GM23248 (cell line): ENCODE measurements around the gene RALA. TPM values are rescaled to one million over a fixed set of nuclear protein-coding genes. Genes with fewer than 3 reads are reported as not detected.
A peak's percentile ranks its signal among the peaks of the same experiment; 100 is the strongest.

Source experiments
- DNase-seq: peaks from one replicate; pipeline ENCODE4 v3.0.0-alpha.2; 2015
- H2AFZ ChIP-seq: fragments of 200-600 bp; sonication (generic); 2 replicates; pipeline ENCODE4 v1.6.1; 2016; ENCODE audit warnings: antibody characterized with exemption
- H3F3A ChIP-seq: fragments of 200-600 bp; sonication (generic); 2 replicates; pipeline ENCODE4 v1.6.1; 2016; ENCODE audit warnings: mild to moderate bottlenecking, antibody characterized with exemption, mixed run types; ENCODE audit not compliant: insufficient read depth
- H3K27ac ChIP-seq: fragments of 200-600 bp; sonication (generic); 2 replicates; pipeline ENCODE4 v1.5.1; 2016; ENCODE audit warnings: mild to moderate bottlenecking
- H3K27me3 ChIP-seq: fragments of 200-600 bp; sonication (generic); replicated peaks from 2 replicates; pipeline ENCODE4 v1.6.1; 2016; ENCODE audit warnings: mild to moderate bottlenecking; ENCODE audit not compliant: insufficient read depth
- H3K36me3 ChIP-seq: fragments of 200-600 bp; sonication (generic); 2 replicates; pipeline ENCODE4 v1.6.1; 2016; ENCODE audit warnings: low read depth, mild to moderate bottlenecking
- H3K4me1 ChIP-seq: fragments of 200-600 bp; sonication (generic); 2 replicates; pipeline ENCODE4 v1.6.1; 2016; ENCODE audit warnings: mild to moderate bottlenecking; ENCODE audit not compliant: insufficient read depth
- H3K4me2 ChIP-seq: fragments of 200-600 bp; sonication (generic); one replicate; pipeline ENCODE4 v1.6.1; 2016; ENCODE audit warnings: mild to moderate bottlenecking; ENCODE audit not compliant: unreplicated experiment
- H3K4me3 ChIP-seq: fragments of 200-600 bp; sonication (generic); 2 replicates; pipeline ENCODE4 v1.5.1; 2016; ENCODE audit warnings: mild to moderate bottlenecking
- H3K79me2 ChIP-seq: fragments of 200-600 bp; sonication (generic); 2 replicates; pipeline ENCODE4 v1.6.1; 2016; ENCODE audit warnings: mild to moderate bottlenecking; ENCODE audit not compliant: insufficient read depth
- H3K9ac ChIP-seq: fragments of 200-600 bp; sonication (generic); 2 replicates; pipeline ENCODE4 v1.6.1; 2016; ENCODE audit warnings: mild to moderate bottlenecking
- H3K9me2 ChIP-seq: fragments of 200-600 bp; sonication (generic); 2 replicates; pipeline ENCODE4 v1.6.1; 2016; ENCODE audit warnings: mixed run types, mild to moderate bottlenecking, moderate library complexity; ENCODE audit not compliant: insufficient read depth
- H3K9me3 ChIP-seq: fragments of 200-600 bp; sonication (generic); one replicate; pipeline ENCODE4 v1.6.1; 2017; ENCODE audit warnings: low read depth
- H4K20me1 ChIP-seq: fragments of 200-600 bp; sonication (generic); 2 replicates; pipeline ENCODE4 v1.6.0; 2016; ENCODE audit not compliant: insufficient read depth
- EZH2 ChIP-seq: fragments of 200-600 bp; sonication (generic); IDR thresholded peaks from 2 replicates; pipeline ENCODE4 v1.6.1; 2018; ENCODE audit warnings: antibody characterized with exemption, mild to moderate bottlenecking; ENCODE audit not compliant: insufficient read depth, poor library complexity, severe bottlenecking
- EZH2phosphoT487 ChIP-seq: fragments of 200-600 bp; sonication (generic); IDR thresholded peaks from 2 replicates; pipeline ENCODE4 v1.6.1; 2018; ENCODE audit warnings: antibody characterized with exemption, moderate library complexity, mild to moderate bottlenecking, low read depth; ENCODE audit not compliant: insufficient read depth
- WGBS, 2 experiments: methylation state at CpG; one replicate each; pipeline ENCODE4 v1.1.6; 2015 to 2017; ENCODE audit warnings: low lambda C conversion rate in 2 of 2, low coverage in 1 of 2; ENCODE audit errors: missing lambda C conversion rate in 2 of 2; 5-methylcytosine and 5-hydroxymethylcytosine counted together
- in situ Hi-C: fragments of 300-500 bp; cut with MboI; formaldehyde crosslinking; loops from 2 replicates; pipeline ENCODE4 v1.15.0; 2020
- polyA plus RNA-seq: library from polyadenylated mRNA; unstranded; fragments of >200 nt; fragmentation: Nextera tagmentation; extraction: Ambion mirVana; gene quantifications from 2 replicates; pipeline ENCODE4 v1.2.1, GENCODE V29; 2016
- total RNA-seq: library from RNA; depleted of rRNA; stranded (reverse); fragments of >200 nt; shearing (Covaris generic); gene quantifications from 2 replicates; pipeline ENCODE4 v1.2.3, GENCODE V29; 2014

RALA gene
- total and polyA plus RNA-seq, 2 experiments from 2014 or later = 21.7 to 82.8 TPM

DNA sequence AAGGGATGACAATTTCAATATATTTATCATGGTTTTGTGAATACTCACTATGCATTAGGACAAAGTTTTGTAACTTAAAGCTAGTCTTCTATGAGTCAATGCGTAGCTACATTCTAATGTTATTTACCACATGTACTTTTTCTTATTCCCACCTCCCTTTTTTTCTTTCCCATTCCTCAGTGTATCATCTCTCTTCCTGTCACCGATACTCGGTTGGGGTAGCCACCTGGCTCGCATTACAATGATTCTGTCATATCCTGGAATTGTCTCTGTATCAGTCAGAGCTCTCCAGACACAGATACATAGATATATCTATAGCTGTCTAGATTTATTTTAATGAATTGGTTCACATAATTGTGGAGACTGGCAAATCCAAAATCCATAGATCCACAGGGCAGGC lies 9.8 kb upstream of the RALA start:
- Histone ChIP-seq H3K9me2 (no peaks in the 10 kb centered on the region), H3K79me2 (no peaks in the 10 kb centered on the region), H3K27me3 (no peaks in the 10 kb centered on the region), H3K4me1 (peaks cover 62% of the 10 kb centered on the region), H4K20me1 (no peaks in the 10 kb centered on the region), H3K9me3 (no peaks in the 10 kb centered on the region), H3K9ac (no peak overlapping the region), H2AFZ (no peak overlapping the region), H3F3A (peaks cover 34% of the 10 kb centered on the region), H3K4me3 (no peak overlapping the region), H3K4me2 (peak overlapping the region; percentile 47), H3K36me3 (no peaks in the 10 kb centered on the region), H3K27ac (peak overlapping the region; percentile 35)
- in situ Hi-C loops = no loop called here
- DNase-seq = peak; percentile 62
- TF ChIP-seq EZH2phosphoT487 (no peak), EZH2 (no peak)
- WGBS, 2 experiments = 14 to 15% methylated on average over 4 of the region's 4 CpGs

DNA sequence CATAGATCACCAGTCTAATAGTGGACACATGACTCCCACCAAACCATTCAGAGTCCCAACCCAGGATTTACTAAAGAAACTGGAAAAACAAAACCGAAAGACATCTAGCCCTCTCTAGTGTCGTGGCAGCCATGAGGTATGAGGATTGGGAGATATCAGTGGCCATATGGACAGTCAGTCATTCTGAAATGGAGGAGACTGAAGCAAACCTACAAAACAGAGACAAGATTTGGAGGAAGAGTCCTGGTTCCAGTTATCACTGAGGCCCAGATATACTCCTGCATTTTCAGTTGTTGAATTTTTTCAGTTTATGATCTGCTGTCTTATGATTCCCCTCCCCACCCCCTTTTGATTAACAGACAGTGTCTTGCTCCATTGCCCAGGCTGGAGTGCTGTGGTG lies 9.1 kb upstream of the RALA start:
- no peaks in the 10 kb centered on the region for H4K20me1 ChIP-seq
- peak overlapping the region; percentile 47 for H3K4me2 ChIP-seq
- WGBS, 2 experiments = 96 to 100% methylated on average over 2 of the region's 2 CpGs
- TF ChIP-seq EZH2 (no peak), EZH2phosphoT487 (no peak)
- no peaks in the 10 kb centered on the region for H3K27me3 ChIP-seq
- H3K9ac ChIP-seq = no peak overlapping the region
- H3K79me2 ChIP-seq = 0 out of 2 replicates have a peak, but pooled peaks cover 6% of the 10 kb centered on the region
- H3K4me3 ChIP-seq = no peak overlapping the region
- DNase-seq = no peak
- no peaks in the 10 kb centered on the region for H3K9me3 ChIP-seq
- H3K27ac ChIP-seq = peak overlapping the region; percentile 35
- H2AFZ ChIP-seq = no peak overlapping the region
- in situ Hi-C loops = no loop called here
- H3F3A ChIP-seq = peaks cover 29% of the 10 kb centered on the region
- H3K36me3 ChIP-seq = no peaks in the 10 kb centered on the region
- H3K9me2 ChIP-seq = 0 out of 2 replicates have a peak, but pooled peaks cover 3% of the 10 kb centered on the region
- peaks cover 54% of the 10 kb centered on the region for H3K4me1 ChIP-seq

DNA sequence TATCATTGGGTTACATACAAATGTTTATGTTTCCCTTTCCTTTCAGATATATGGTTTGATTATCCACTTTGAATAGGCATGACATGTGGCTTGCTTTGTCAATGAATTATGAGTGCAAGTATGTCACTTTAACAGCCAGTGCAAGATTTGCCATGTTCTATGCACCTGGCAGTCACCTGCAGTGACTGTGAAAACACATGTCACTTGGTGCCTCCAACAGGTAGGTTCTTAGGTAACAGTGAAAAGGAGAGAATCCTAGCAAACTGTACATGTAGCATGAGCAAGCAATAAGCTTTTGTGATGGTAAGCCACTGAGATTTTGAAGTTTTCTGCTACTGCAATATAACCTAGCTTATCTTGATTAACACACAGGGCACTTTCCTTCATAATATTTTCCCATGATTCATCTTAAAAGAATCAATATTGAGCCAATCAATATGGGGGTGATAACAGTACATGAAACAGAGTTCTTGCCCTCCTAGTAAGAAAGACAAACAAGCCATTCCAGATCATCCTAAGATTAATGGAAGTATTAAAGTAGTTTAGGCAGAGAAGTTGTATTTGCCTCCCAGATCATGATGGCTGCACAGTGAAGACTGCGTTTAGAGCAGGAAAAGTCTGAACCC lies 7.9 kb upstream of the RALA start:
- Histone ChIP-seq H3K4me3 (no peak overlapping the region), H3K27ac (no peak overlapping the region), H3K36me3 (no peaks in the 10 kb centered on the region), H3K9ac (no peak overlapping the region), H4K20me1 (no peaks in the 10 kb centered on the region), H3K9me2 (0 out of 2 replicates have a peak, but pooled peaks cover 3% of the 10 kb centered on the region), H3K4me1 (peaks cover 51% of the 10 kb centered on the region), H3K27me3 (no peaks in the 10 kb centered on the region), H3K9me3 (no peaks in the 10 kb centered on the region), H3K79me2 (0 out of 2 replicates have a peak, but pooled peaks cover 11% of the 10 kb centered on the region), H3K4me2 (no peak overlapping the region), H3F3A (peaks cover 32% of the 10 kb centered on the region), H2AFZ (no peak overlapping the region)
- in situ Hi-C loops = no loop called here
- TF ChIP-seq EZH2phosphoT487 = no peak
- TF ChIP-seq EZH2 = no peak
- no peak for DNase-seq
- WGBS, 2 experiments = 92 to 97% methylated on average over 1 of the region's 1 CpG

DNA sequence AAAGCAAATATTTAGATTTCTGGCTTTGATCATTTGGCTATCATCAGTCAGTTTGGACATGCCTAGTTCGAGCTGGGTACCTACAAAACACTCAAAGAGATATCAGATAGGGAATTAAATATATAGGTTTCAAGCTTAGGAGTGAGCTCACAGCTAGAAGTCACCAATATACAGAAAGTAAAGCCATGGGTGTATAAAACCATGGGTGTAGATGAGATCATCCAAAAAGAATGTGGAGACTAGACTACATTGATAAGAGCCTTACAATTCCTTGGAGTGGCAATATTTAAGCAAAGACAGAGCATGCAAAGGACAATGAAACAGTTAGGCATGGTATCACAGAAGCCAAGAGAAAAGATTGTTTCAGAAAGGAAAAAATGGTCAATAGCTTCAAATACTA lies 7.2 kb upstream of the RALA start:
- Histone ChIP-seq H3K4me1 (peaks cover 56% of the 10 kb centered on the region), H3K9me3 (no peaks in the 10 kb centered on the region), H4K20me1 (no peaks in the 10 kb centered on the region), H3K36me3 (no peaks in the 10 kb centered on the region), H3K4me3 (no peak overlapping the region), H3K4me2 (peak overlapping the region; percentile 17), H3K9ac (no peak overlapping the region), H2AFZ (no peak overlapping the region), H3K9me2 (0 out of 2 replicates have a peak, but pooled peaks cover 3% of the 10 kb centered on the region), H3K27ac (0 out of 2 replicates have a peak overlapping the region, but pooled peaks have one; percentile 9), H3K79me2 (0 out of 2 replicates have a peak, but pooled peaks cover 11% of the 10 kb centered on the region), H3K27me3 (no peaks in the 10 kb centered on the region), H3F3A (peaks cover 39% of the 10 kb centered on the region)
- in situ Hi-C loops = no loop called here
- TF ChIP-seq EZH2phosphoT487 = no peak
- no peak for TF ChIP-seq EZH2
- WGBS, 2 experiments = 38 to 70% methylated on average over 1 of the region's 1 CpG
- DNase-seq = peak; percentile 42
